GDM1 (cell line): ENCODE data around the gene CHRNA7.
"Not testable (repeated sequence)": the region's sequence is repeated elsewhere in the genome, so short reads cannot be mapped to it uniquely, and the experiment has no call there.

Experiments used
- DNase-seq: peaks from one replicate; lab custom pipeline; 2025; lab: John Stamatoyannopoulos, UW

Gene CHRNA7

DNA sequence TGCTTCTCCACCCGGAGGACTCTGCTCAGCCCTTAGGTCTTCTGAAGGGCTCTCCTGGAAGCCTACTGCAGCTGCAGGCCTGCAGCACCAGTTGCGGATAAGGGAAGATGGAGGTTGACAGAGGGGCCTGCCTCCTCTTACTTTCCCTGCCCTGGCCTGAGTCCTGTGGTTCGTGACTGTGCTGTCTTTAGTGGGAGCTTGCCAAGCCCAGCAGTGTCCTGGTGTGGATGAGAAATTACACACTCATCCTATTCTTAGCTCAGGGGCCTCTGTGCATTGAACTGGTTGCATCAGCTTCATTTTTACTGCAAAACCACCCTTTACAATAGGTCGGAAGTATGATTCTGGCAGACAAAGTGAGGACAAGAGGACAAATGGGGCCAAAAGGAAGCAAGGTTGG lies 163.5 kb downstream of the CHRNA7 start:
- not testable (repeated sequence) for DNase-seq

GRCh38 chr15:32196206-32196605 lies 165.9 kb downstream of the CHRNA7 start:
- DNase-seq: not testable (repeated sequence)

- DNase-seq: not testable (repeated sequence)
Measured at GRCh38 chr15:32198938-32199337, 168.6 kb downstream of the CHRNA7 start.

DNA sequence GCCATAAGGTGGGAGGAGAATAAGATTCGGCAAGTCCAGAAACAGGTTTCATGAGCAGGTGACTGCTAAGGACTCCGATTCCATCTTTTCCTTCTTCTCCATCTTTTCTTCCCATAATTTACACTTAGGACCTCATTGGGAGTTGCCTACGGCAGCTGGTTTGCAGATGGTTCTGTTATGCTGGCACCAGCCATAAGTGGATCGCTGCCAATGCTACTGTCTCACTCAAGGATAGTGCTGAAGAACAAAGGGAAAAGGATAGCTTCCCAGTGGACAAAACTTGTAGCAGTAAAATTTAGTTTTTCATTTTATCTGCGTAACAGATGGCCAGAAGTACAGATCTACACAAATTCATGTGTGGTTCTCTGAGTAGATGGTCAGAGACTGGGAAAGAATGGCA lies 178.8 kb downstream of the CHRNA7 start:
- DNase-seq: not testable (repeated sequence)

GRCh38 chr15:32218666-32219065 lies 188.4 kb downstream of the CHRNA7 start:
- no peak for DNase-seq
